OCI-LY7 (cell line): Measurements from ENCODE around the gene AGFG2. TPM values are rescaled to one million over a fixed set of nuclear protein-coding genes. Genes with fewer than 3 reads are reported as not detected.
A peak's percentile ranks its signal among the peaks of the same experiment; 100 is the strongest.

ENCODE experiments used
- BruUV-seq: library from RNA; stranded (reverse); fragments of 400-500 nt; replicated peaks from 2 replicates; lab custom pipeline; 2021; lab: Mats Ljungman, UMichigan
- CTCF ChIA-PET: fragments of 300-600 bp; sonication (Branson Sonifier 250); formaldehyde crosslinking; loops from one replicate; lab custom pipeline; 2022; ENCODE audit warnings: antibody characterized with exemption; ENCODE audit not compliant: unreplicated experiment; lab: Charles Lee
- POLR2A ChIA-PET: fragments of 300-600 bp; sonication (Branson Sonifier 250); formaldehyde crosslinking; loops from one replicate; lab custom pipeline; 2022; ENCODE audit warnings: antibody characterized with exemption; lab: Charles Lee
- DNase-seq: peaks from one replicate; pipeline ENCODE4 v3.0.0-alpha.2; 2015; ENCODE audit warnings: low spot score
- H2AFZ ChIP-seq: fragments of 200-600 bp; sonication (generic), shearing (Covaris generic); 2 replicates; pipeline ENCODE4 v1.6.1; 2014; ENCODE audit warnings: mild to moderate bottlenecking, antibody characterized with exemption, low read length, moderate library complexity
- H3K27ac ChIP-seq: fragments of 200-600 bp; sonication (generic); 2 replicates; pipeline ENCODE4 v1.5.1; 2014; ENCODE audit warnings: mixed run types, low read depth, mild to moderate bottlenecking, moderate library complexity, low read length, inconsistent platforms; ENCODE audit not compliant: poor library complexity, severe bottlenecking
- H3K36me3 ChIP-seq: fragments of 200-600 bp; sonication (generic); 2 replicates; pipeline ENCODE4 v1.6.1; 2014; ENCODE audit warnings: mild to moderate bottlenecking, antibody characterized with exemption, low read length, moderate library complexity, mixed read lengths; ENCODE audit not compliant: insufficient read depth
- H3K4me1 ChIP-seq: fragments of 200-600 bp; sonication (generic); 2 replicates; pipeline ENCODE4 v1.5.1; 2014; ENCODE audit warnings: mild to moderate bottlenecking, low read length; ENCODE audit not compliant: insufficient read depth, poor library complexity, severe bottlenecking
- H3K4me2 ChIP-seq: fragments of 200-600 bp; sonication (generic); 2 replicates; pipeline ENCODE4 v1.6.1; 2014; ENCODE audit warnings: mild to moderate bottlenecking, low read length
- H3K4me3 ChIP-seq: fragments of 200-600 bp; sonication (generic); 2 replicates; pipeline ENCODE4 v1.5.1; 2014; ENCODE audit warnings: mild to moderate bottlenecking, low read depth, low read length; ENCODE audit not compliant: poor library complexity, severe bottlenecking
- H3K79me2 ChIP-seq: fragments of 200-600 bp; sonication (generic); 2 replicates; pipeline ENCODE4 v1.6.1; 2016; ENCODE audit warnings: low read depth, mild to moderate bottlenecking, low read length, moderate library complexity, mixed read lengths; ENCODE audit not compliant: insufficient read depth
- H3K9me2 ChIP-seq: fragments of 200-600 bp; sonication (generic); 2 replicates; pipeline ENCODE4 v1.6.1; 2016; ENCODE audit warnings: mild to moderate bottlenecking, low read length, mixed read lengths; ENCODE audit not compliant: insufficient read depth
- H3K9me3 ChIP-seq: fragments of 200-600 bp; sonication (generic); 2 replicates; pipeline ENCODE4 v1.6.1; 2014; ENCODE audit warnings: mild to moderate bottlenecking, mixed run types, low read length, mixed read lengths
- H4K20me1 ChIP-seq: fragments of 200-600 bp; sonication (generic); 2 replicates; pipeline ENCODE4 v1.6.1; 2014; ENCODE audit warnings: mild to moderate bottlenecking, antibody characterized with exemption, low read length, moderate library complexity, mixed read lengths; ENCODE audit not compliant: insufficient read depth
- EZH2phosphoT487 ChIP-seq: fragments of 200-600 bp; sonication (generic); IDR thresholded peaks from 2 replicates; pipeline ENCODE4 v1.6.1; 2018; ENCODE audit warnings: low read depth, borderline replicate concordance, mild to moderate bottlenecking, mixed run types, antibody characterized with exemption, low read length, moderate library complexity, mixed read lengths
- intact Hi-C: fragments of 100-400 bp; cut with micrococcal nuclease; formaldehyde crosslinking; loops from one replicate; pipeline ENCODE4 v1.10.0; 2022; ENCODE audit not compliant: unreplicated experiment
- total RNA-seq, 2 experiments: library from RNA; depleted of rRNA in 1 of 2; stranded (reverse); fragments of >200 nt in 1 of 2; shearing (Covaris generic) in 1 of 2; gene quantifications; 2 replicates each; pipeline ENCODE4 v1.2.3, GENCODE V29; 2014 to 2022
- TF ChIP-seq, protein P1 (sequence below): fragments of 200-600 bp; sonication (generic); conservative IDR thresholded peaks from 2 replicates; pipeline ENCODE4 v1.5.1; 2014; ENCODE audit warnings: mild to moderate bottlenecking, antibody characterized with exemption, low read length, moderate library complexity, mixed read lengths

Gene AGFG2
- total RNA-seq, 2 experiments from 2014 or later = 11.5 to 15.2 TPM

GRCh38 chr7:100545360-100546128, 6.5 kb downstream of the AGFG2 start:
- no TSS peak for BruUV-seq
- Histone ChIP-seq H3K79me2 (peaks cover 52% of the 10 kb centered on the region; the same call in 1 of the 2 replicates), H2AFZ (peak overlapping the region; percentile 77), H3K4me3 (peak overlapping the region; percentile 22), H3K9me3 (no peaks in the 10 kb centered on the region), H3K9me2 (no peaks in the 10 kb centered on the region), H3K4me2 (peak overlapping the region; percentile 65), H4K20me1 (no peaks in the 10 kb centered on the region), H3K36me3 (peaks cover 11% of the 10 kb centered on the region), H3K27ac (peak overlapping the region; percentile 46), H3K4me1 (peaks cover 96% of the 10 kb centered on the region)
- TF ChIP-seq, protein P1, sequence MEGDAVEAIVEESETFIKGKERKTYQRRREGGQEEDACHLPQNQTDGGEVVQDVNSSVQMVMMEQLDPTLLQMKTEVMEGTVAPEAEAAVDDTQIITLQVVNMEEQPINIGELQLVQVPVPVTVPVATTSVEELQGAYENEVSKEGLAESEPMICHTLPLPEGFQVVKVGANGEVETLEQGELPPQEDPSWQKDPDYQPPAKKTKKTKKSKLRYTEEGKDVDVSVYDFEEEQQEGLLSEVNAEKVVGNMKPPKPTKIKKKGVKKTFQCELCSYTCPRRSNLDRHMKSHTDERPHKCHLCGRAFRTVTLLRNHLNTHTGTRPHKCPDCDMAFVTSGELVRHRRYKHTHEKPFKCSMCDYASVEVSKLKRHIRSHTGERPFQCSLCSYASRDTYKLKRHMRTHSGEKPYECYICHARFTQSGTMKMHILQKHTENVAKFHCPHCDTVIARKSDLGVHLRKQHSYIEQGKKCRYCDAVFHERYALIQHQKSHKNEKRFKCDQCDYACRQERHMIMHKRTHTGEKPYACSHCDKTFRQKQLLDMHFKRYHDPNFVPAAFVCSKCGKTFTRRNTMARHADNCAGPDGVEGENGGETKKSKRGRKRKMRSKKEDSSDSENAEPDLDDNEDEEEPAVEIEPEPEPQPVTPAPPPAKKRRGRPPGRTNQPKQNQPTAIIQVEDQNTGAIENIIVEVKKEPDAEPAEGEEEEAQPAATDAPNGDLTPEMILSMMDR = 0 out of 2 replicates have a peak, but pooled peaks have one; percentile 26
- TF ChIP-seq EZH2phosphoT487 = no peak
- peak; percentile 50 for DNase-seq
- POLR2A ChIA-PET = interaction anchor here (0.9 to 1.8 kb wide), 6 partner anchors 10 to 323 kb away, joined by 3 to 5 read pairs (median 3); partner anchors contain the start of genes FBXO24, LRCH4 and MOSPD3
- CTCF ChIA-PET = no interaction called here
- intact Hi-C loops = no loop called here

DNA sequence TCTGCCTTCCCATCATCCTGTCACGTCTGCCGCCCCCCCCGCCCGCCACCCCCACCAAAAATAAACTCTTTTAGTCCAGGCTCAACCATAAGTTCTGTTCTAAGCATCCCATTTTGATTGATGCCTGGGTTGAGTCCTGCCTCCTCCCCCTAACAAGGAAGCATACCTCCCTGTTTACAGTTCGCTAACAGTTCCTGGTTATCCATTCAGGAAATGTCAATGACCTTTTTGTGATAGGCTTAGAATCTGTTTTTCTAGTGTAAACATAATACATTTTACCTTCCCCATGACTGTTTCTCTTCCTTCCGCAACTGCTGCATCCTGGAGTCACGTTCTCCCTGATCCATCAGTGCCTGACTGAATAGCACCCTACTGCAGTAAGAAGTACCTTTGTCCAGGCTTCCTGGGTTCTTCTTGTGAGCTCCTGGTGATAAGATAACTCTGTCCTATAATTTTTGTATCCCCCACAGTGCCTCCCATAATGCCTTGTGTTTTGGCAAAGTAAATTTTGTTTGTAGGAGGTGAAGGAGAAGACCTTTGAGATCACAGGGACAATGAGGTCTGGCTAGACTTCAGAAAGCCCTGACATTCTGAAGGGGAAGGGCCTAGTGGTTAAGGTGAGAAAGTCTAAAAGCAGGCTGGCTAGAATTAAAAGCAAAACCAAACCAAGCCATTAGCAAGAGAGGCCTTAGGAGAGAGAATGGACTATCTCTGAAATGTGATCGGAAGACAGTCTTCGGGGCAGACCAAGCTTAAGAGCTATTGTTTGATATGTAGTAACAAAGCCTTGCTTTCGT, 7.3 kb downstream of the AGFG2 start:
- H3K9me2 ChIP-seq = no peaks in the 10 kb centered on the region
- ChIA-PET CTCF (no interaction called here), POLR2A (interaction anchor here (0.6 to 1.8 kb wide), 5 partner anchors 40 to 279 kb away, joined by 3 to 6 read pairs (median 3); partner anchors contain the start of genes FBXO24, LRCH4 and MOSPD3)
- H3K9me3 ChIP-seq = no peaks in the 10 kb centered on the region
- H3K4me2 ChIP-seq = peak overlapping the region; percentile 65
- intact Hi-C loops = no loop called here
- no peak for TF ChIP-seq EZH2phosphoT487
- TF ChIP-seq, protein P1 = no peak
- peak overlapping the region; percentile 46 for H3K27ac ChIP-seq
- no peaks in the 10 kb centered on the region for H4K20me1 ChIP-seq
- H2AFZ ChIP-seq = peak overlapping the region; percentile 77; the same call in 1 of the 2 replicates
- H3K79me2 ChIP-seq = peaks cover 46% of the 10 kb centered on the region; the same call in 1 of the 2 replicates
- H3K36me3 ChIP-seq = peaks cover 13% of the 10 kb centered on the region
- H3K4me1 ChIP-seq = peaks cover 93% of the 10 kb centered on the region
- BruUV-seq = no TSS peak
- no peak for DNase-seq
- H3K4me3 ChIP-seq = no peak overlapping the region
